CD4-positive, alpha-beta T cell (primary cell): ENCODE measurements around the gene CACNA2D3. TPM values are rescaled to one million over a fixed set of nuclear protein-coding genes. Genes with fewer than 3 reads are reported as not detected.

Experiments used
- ATAC-seq: fragments of 200-7000 bp; cut with Tn5 transposase; one replicate; pipeline ENCODE4 v1.10.0; 2022; ENCODE audit warnings: mild to moderate bottlenecking; ENCODE audit not compliant: poor library complexity
- CTCF ChIA-PET: fragments of 350-600 bp; sonication (Branson Sonifier 250); formaldehyde crosslinking; loops from one replicate; lab custom pipeline; 2021; ENCODE audit warnings: antibody characterized with exemption, inconsistent platforms; lab: Charles Lee
- POLR2A ChIA-PET: fragments of 350-600 bp; sonication (Branson Sonifier 250); formaldehyde crosslinking; loops from one replicate; lab custom pipeline; 2021; ENCODE audit warnings: antibody characterized with exemption, inconsistent platforms; lab: Charles Lee
- DNase-seq, 14 experiments: peaks; one replicate each; pipeline ENCODE4 v3.0.0-alpha.2; 2013 to 2020; ENCODE audit warnings: mixed read lengths in 2 of 14
- H3K27ac ChIP-seq, 2 donors: one replicate each; pipeline versions ENCODE4 v1.5.1 to v1.7.0; 2013; ENCODE audit warnings: low read length in 2 of 2, low read depth in 1 of 2, mild to moderate bottlenecking in 1 of 2
- H3K27me3 ChIP-seq, 2 experiments: 1 replicate in 1 of 2; 2 replicates in 1 of 2; pipeline versions ENCODE4 v1.6.1 to v1.7.0; 2013; ENCODE audit warnings: low read length in 2 of 2, control low read depth in 1 of 2, mild to moderate bottlenecking in 1 of 2, moderate library complexity in 1 of 2; ENCODE audit not compliant: insufficient read depth in 2 of 2, control insufficient read depth in 1 of 2
- H3K36me3 ChIP-seq: one replicate; pipeline ENCODE4 v1.6.1; 2013; ENCODE audit warnings: low read length, control low read depth; ENCODE audit not compliant: insufficient read depth
- H3K4me1 ChIP-seq: one replicate; pipeline ENCODE4 v1.6.1; 2013; ENCODE audit warnings: low read length, control low read depth; ENCODE audit not compliant: insufficient read depth
- H3K4me3 ChIP-seq: one replicate; pipeline ENCODE4 v1.5.1; 2013; ENCODE audit warnings: mild to moderate bottlenecking, low read length, moderate library complexity
- H3K9me3 ChIP-seq, 2 experiments: 1 replicate in 1 of 2; 2 replicates in 1 of 2; pipeline versions ENCODE4 v1.6.1 to v1.7.0; 2013; ENCODE audit warnings: low read length in 2 of 2, mild to moderate bottlenecking in 2 of 2, control low read depth in 1 of 2, moderate library complexity in 1 of 2; ENCODE audit not compliant: control insufficient read depth in 1 of 2, insufficient read depth in 1 of 2
- H3K27ac Mint-ChIP-seq: one replicate; pipeline ENCODE4 v1.8.0; 2020; ENCODE audit warnings: mixed read lengths
- H3K27me3 Mint-ChIP-seq: one replicate; pipeline ENCODE4 v1.8.0; 2021; ENCODE audit warnings: mixed read lengths
- H3K36me3 Mint-ChIP-seq: one replicate; pipeline ENCODE4 v1.8.0; 2021; ENCODE audit warnings: low read depth, mixed read lengths
- H3K4me1 Mint-ChIP-seq: one replicate; pipeline ENCODE4 v1.8.0; 2021; ENCODE audit warnings: low read depth, mixed read lengths
- H3K4me3 Mint-ChIP-seq: one replicate; pipeline ENCODE4 v1.8.0; 2020; ENCODE audit warnings: mild to moderate bottlenecking, mixed read lengths
- H3K9me3 Mint-ChIP-seq: one replicate; pipeline ENCODE4 v1.8.0; 2020; ENCODE audit warnings: mixed read lengths
- CTCF ChIP-seq: fragments of 200-600 bp; IDR thresholded peaks from one replicate; pipeline ENCODE4 v1.8.0; 2022; ENCODE audit warnings: antibody characterized with exemption, mild to moderate bottlenecking
- intact Hi-C, 2 experiments: fragments of 100-400 bp; cut with DNase I in 1 of 2; cut with micrococcal nuclease in 1 of 2; formaldehyde crosslinking; loops; one replicate each; pipeline versions ENCODE4 v1.15.1 to v1.9.0; 2023 to 2025; cut with DNase I, micrococcal nuclease
- total RNA-seq, 174 experiments: library from RNA in 2 of 174; stranded (reverse) in 2 of 174; gene quantifications; one replicate each; pipeline ENCODE4 v1.2.3 and lab custom pipeline; 2021 to 2026

The CACNA2D3 gene
- total RNA-seq, 2 experiments from 2014 or later, result 0.08 TPM; not detected in 1

- H3K9me3 ChIP-seq, result peaks cover 0 to 7% of the 10 kb centered on the region in 2 experiments
- Mint-ChIP-seq H3K4me3 (no peak overlapping the region), H3K27me3 (no peaks in the 10 kb centered on the region), H3K27ac (no peak overlapping the region), H3K36me3 (no peaks in the 10 kb centered on the region), H3K4me1 (no peaks in the 10 kb centered on the region), H3K9me3 (no peaks in the 10 kb centered on the region)
- no peak for DNase-seq
- H3K4me1 ChIP-seq, result no peaks in the 10 kb centered on the region
- H3K27me3 ChIP-seq, result no peaks in the 10 kb centered on the region
- H3K4me3 ChIP-seq, result no peak overlapping the region
- TF ChIP-seq CTCF, result no peak
- no peak overlapping the region for H3K27ac ChIP-seq
- ChIA-PET CTCF (no interaction called here), POLR2A (no interaction called here)
- no peaks in the 10 kb centered on the region for H3K36me3 ChIP-seq
- intact Hi-C loops, result no loop called here
- ATAC-seq, result no peak
Measured at GRCh38 chr3:54889731-54890130, 767.4 kb downstream of the CACNA2D3 start.

- H3K27me3 Mint-ChIP-seq, result no peaks in the 10 kb centered on the region
- H3K4me3 ChIP-seq, result no peak overlapping the region
- TF ChIP-seq CTCF, result no peak
- no peaks in the 10 kb centered on the region for H3K36me3 Mint-ChIP-seq
- peaks cover 0 to 7% of the 10 kb centered on the region in 2 experiments for H3K9me3 ChIP-seq
- H3K27ac Mint-ChIP-seq, result no peak overlapping the region
- no peak overlapping the region for H3K27ac ChIP-seq
- no peak overlapping the region for H3K4me3 Mint-ChIP-seq
- H3K4me1 ChIP-seq, result no peaks in the 10 kb centered on the region
- ATAC-seq (no peak), DNase-seq (no peak)
- intact Hi-C loops, result no loop called here
- no peaks in the 10 kb centered on the region for H3K36me3 ChIP-seq
- POLR2A ChIA-PET, result no interaction called here
- no peaks in the 10 kb centered on the region for H3K4me1 Mint-ChIP-seq
- no peaks in the 10 kb centered on the region for H3K9me3 Mint-ChIP-seq
- H3K27me3 ChIP-seq, result no peaks in the 10 kb centered on the region
- CTCF ChIA-PET, result no interaction called here
Measured at GRCh38 chr3:54891540-54891897, 769.2 kb downstream of the CACNA2D3 start.

- H3K4me1 ChIP-seq, result no peaks in the 10 kb centered on the region
- H3K4me3 ChIP-seq, result no peak overlapping the region
- intact Hi-C loops, result no loop called here
- no peak overlapping the region for H3K27ac ChIP-seq
- H3K36me3 Mint-ChIP-seq, result no peaks in the 10 kb centered on the region
- no peak overlapping the region for H3K4me3 Mint-ChIP-seq
- ATAC-seq (no peak), DNase-seq (no peak)
- no peak overlapping the region for H3K27ac Mint-ChIP-seq
- H3K27me3 Mint-ChIP-seq, result no peaks in the 10 kb centered on the region
- no peaks in the 10 kb centered on the region for H3K27me3 ChIP-seq
- H3K4me1 Mint-ChIP-seq, result no peaks in the 10 kb centered on the region
- no peaks in the 10 kb centered on the region for H3K36me3 ChIP-seq
- TF ChIP-seq CTCF, result no peak
- no peaks in the 10 kb centered on the region for H3K9me3 Mint-ChIP-seq
- CTCF ChIA-PET, result no interaction called here
- peaks cover 0 to 7% of the 10 kb centered on the region in 2 experiments for H3K9me3 ChIP-seq
- POLR2A ChIA-PET, result no interaction called here
Measured at GRCh38 chr3:54892168-54892567, 769.8 kb downstream of the CACNA2D3 start.
